HepG2 (cell line): Measurements from ENCODE around the gene ELL. TPM values are rescaled to one million over a fixed set of nuclear protein-coding genes. Genes with fewer than 3 reads are reported as not detected.

Experiments used
- AGO1 ChIP-seq: fragments of 200-400 bp; formaldehyde crosslinking; IDR thresholded peaks from 2 replicates; pipeline ENCODE4 v1.6.1; 2017; ENCODE audit warnings: mild to moderate bottlenecking, low read depth, low read length, moderate library complexity; ENCODE audit not compliant: poor library complexity, severe bottlenecking
- AGO2 ChIP-seq: fragments of 200-400 bp; formaldehyde crosslinking; optimal IDR thresholded peaks from 2 replicates; pipeline ENCODE3; 2017; ENCODE audit warnings: mild to moderate bottlenecking, low read depth, low read length, moderate library complexity
- FOXC1 ChIP-seq: sonication (generic); formaldehyde crosslinking; IDR thresholded peaks from 2 replicates; pipeline ENCODE4 v1.8.0; 2022; ENCODE audit warnings: mild to moderate bottlenecking, missing genetic modification reagents, borderline replicate concordance
- GZF1 ChIP-seq: sonication (generic); formaldehyde crosslinking; IDR thresholded peaks from 2 replicates; pipeline ENCODE4 v1.5.1; 2020; ENCODE audit warnings: mild to moderate bottlenecking, missing genetic modification reagents
- PRPF4 ChIP-seq: fragments of 200-400 bp; formaldehyde crosslinking; IDR thresholded peaks from 2 replicates; pipeline ENCODE4 v1.6.1; 2016; ENCODE audit warnings: low read length, low read depth; ENCODE audit not compliant: poor library complexity, severe bottlenecking
- SALL1 ChIP-seq: sonication (generic); formaldehyde crosslinking; IDR thresholded peaks from 2 replicates; pipeline ENCODE4 v1.8.0; 2022; ENCODE audit warnings: mild to moderate bottlenecking, missing genetic modification reagents
- SRF ChIP-seq: IDR thresholded peaks from 2 replicates; pipeline ENCODE4 v1.6.1; 2011; ENCODE audit warnings: mild to moderate bottlenecking, low read depth, low read length, moderate library complexity
- SYNCRIP ChIP-seq: fragments of 200-400 bp; formaldehyde crosslinking; IDR thresholded peaks from 2 replicates; pipeline ENCODE4 v1.6.1; 2018; ENCODE audit warnings: mild to moderate bottlenecking, low read depth, low read length; ENCODE audit not compliant: insufficient read depth
- U2AF2 ChIP-seq: fragments of 200-400 bp; formaldehyde crosslinking; IDR thresholded peaks from 2 replicates; pipeline ENCODE4 v1.6.1; 2017; ENCODE audit warnings: low read depth, mild to moderate bottlenecking, low read length
- USF2 ChIP-seq, 2 experiments: sonication (generic) in 1 of 2; formaldehyde crosslinking in 1 of 2; IDR thresholded peaks; 2 replicates each; pipeline versions ENCODE4 v1.5.1 to v1.6.1; 2011 to 2020; ENCODE audit warnings: borderline replicate concordance in 1 of 2, low read depth in 1 of 2, low read length in 1 of 2, mild to moderate bottlenecking in 1 of 2, missing genetic modification reagents in 1 of 2, moderate library complexity in 1 of 2
- ZBTB39 ChIP-seq: sonication (generic); formaldehyde crosslinking; IDR thresholded peaks from 2 replicates; pipeline ENCODE4 v1.5.0; 2020; ENCODE audit warnings: missing genetic modification reagents
- ZNF281 ChIP-seq: sonication (generic); formaldehyde crosslinking; IDR thresholded peaks from 2 replicates; pipeline ENCODE4 v1.4.0; 2020; ENCODE audit warnings: missing genetic modification reagents, borderline replicate concordance
- ZNF510 ChIP-seq: sonication (generic); formaldehyde crosslinking; IDR thresholded peaks from 2 replicates; pipeline ENCODE4 v1.4.0; 2020; ENCODE audit warnings: low read depth, mild to moderate bottlenecking, missing genetic modification reagents
- ZNF530 ChIP-seq: sonication (generic); formaldehyde crosslinking; IDR thresholded peaks from 2 replicates; pipeline ENCODE4 v1.5.0; 2020; ENCODE audit warnings: low read depth, mild to moderate bottlenecking, missing genetic modification reagents
- ZNF619 ChIP-seq: sonication (generic); formaldehyde crosslinking; IDR thresholded peaks from 2 replicates; pipeline ENCODE4 v1.4.0; 2020; ENCODE audit warnings: mild to moderate bottlenecking, missing genetic modification reagents
- ZNF746 ChIP-seq: sonication (generic); formaldehyde crosslinking; IDR thresholded peaks from 2 replicates; pipeline ENCODE4 v1.8.0; 2022; ENCODE audit warnings: mild to moderate bottlenecking, missing genetic modification reagents
- polyA plus RNA-seq, 8 experiments: library from polyadenylated mRNA; depleted of rRNA in 3 of 8; stranded (reverse) in 7 of 8; unstranded in 1 of 8; fragments of >200 nt; fragmentation: Illumina TruSeq in 4 of 8; extraction: Trizol in 4 of 8; gene quantifications; 2 replicates each; pipeline versions ENCODE4 v1.2.1 to v1.2.3, GENCODE V29; 2011 to 2016; ENCODE audit warnings: low read depth in 4 of 8, missing spikeins in 1 of 8, mixed read lengths in 1 of 8; ENCODE audit not compliant: insufficient read depth in 1 of 8
- total RNA-seq, 5 experiments: library from RNA; depleted of rRNA; stranded (reverse); fragments of >200 nt; fragmentation: Illumina TruSeq; extraction: Trizol; gene quantifications; 2 replicates each; pipeline ENCODE4 v1.2.3, GENCODE V29; 2016; ENCODE audit warnings: low read depth in 1 of 5

The ELL gene
- total and polyA plus RNA-seq, 2 of the 13 experiments (the other 11 are each of a cell fraction or from before 2014, with no cell fraction given), result 3.7 to 5.4 TPM

- TF ChIP-seq U2AF2 (no peak), ZBTB39 (CRISPR knock-in tag) (no peak), SYNCRIP (no peak), ZNF530 (no peak), PRPF4 (no peak), GZF1 (CRISPR knock-in tag) (no peak), FOXC1 (CRISPR knock-in tag) (peak; percentile 67; the same call in 1 of the 2 replicates), AGO1 (no peak), USF2 (IDR thresholded peaks at IDR 0.05; ENCODE audit: low read depth, low read length) (no peak), USF2 (CRISPR knock-in tag; IDR thresholded peaks at IDR 0.05; ENCODE audit: borderline replicate concordance) (no peak), ZNF510 (no peak), SALL1 (CRISPR knock-in tag) (peak; percentile 88), ZNF281 (no peak), SRF (no peak), AGO2 (peak; percentile 41), ZNF619 (CRISPR knock-in tag) (no peak), ZNF746 (no peak)
Observed at GRCh38 chr19:18557411-18558201, 35.7 kb upstream of the ELL start, which contains the start of gene KXD1 (continued).
